Inflammatory macrophage treated with lipopolysaccharide for 1 hour (primary cell): ENCODE results near the gene WDR5.

ENCODE experiments used
- DNase-seq, 2 donors: peaks; one replicate each; pipeline ENCODE4 v3.0.0-alpha.2; 2020 to 2022

Gene WDR5

DNA sequence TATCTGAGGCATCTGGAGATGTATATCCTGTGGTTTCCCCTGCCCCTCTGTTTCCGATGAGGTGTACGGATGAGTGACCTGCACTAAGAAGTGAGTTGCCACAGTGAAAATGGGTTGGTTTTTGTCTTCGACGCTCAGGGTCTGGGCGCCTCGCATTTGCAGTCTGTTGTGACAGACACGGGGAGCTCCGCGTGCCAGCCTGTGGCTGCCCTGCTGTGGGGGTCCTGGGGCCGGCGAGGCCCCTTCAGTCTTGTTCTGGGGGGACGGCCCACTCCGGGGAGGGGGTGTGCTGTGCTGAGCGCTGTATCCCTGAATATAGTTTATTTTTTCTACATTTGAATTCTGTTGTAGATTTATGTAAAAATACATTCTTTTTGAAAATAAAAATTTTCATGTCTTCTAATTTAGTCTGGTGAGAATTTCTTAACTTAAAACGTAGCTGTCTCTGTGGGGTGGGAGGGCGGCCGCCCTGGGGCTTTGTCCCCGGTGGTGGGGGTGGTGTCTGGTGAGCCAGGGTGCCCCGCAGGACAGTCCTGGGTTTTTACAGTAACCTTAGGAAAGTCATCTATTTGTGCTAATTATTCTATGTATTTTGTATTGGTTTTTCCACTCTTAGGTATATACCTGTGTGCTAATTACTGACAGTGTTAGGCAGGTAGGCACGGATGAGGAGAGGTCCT is 23.8 kb downstream of the WDR5 start:
- no peak for DNase-seq

DNA sequence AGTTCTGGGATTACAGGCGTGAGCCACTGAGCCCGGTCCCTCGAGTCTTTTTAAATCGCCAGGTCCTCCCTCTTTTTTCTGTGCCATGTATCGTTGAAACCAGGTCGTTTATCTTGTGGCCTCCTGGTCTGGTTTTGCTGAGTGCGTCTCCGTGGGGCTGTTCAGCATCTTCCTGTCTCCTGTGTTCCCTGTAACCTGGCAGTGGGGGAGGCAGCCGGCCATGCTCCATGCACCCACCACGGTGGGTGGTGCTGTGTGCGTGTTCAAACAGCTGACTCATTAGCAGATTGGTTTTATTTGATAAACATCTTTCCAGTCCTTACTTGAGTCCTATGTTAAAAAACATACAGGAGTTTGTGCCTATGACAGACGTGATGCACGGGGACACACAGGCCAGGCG is 25.8 kb downstream of the WDR5 start:
- DNase-seq = no peak

DNA sequence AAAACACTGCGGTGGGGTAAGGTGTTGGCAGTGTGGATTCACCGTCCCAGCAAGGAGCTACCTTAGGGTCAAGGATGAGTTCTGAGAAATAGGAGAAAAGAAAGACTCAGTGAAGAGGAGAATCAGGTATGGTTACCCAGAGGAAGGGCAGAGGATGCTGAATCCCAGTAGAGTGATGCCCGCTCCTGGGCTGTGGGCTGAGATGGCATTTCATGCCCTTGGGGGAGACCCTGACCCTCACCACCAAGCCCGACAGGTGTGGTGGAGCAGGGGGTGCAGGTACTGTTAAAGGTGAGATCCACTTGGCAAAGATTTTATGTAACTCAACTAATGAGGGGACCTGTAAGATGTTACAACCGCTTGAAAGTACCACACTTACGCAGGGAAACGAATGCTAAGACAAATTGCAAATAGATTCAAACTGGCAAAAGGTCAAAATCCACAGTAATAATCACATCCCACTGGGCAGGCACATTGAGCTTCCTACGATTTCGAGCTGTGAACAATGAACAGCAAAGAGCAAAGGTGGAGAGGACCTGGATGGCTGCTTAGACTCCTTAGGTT is 26.4 kb downstream of the WDR5 start:
- no peak for DNase-seq

DNA sequence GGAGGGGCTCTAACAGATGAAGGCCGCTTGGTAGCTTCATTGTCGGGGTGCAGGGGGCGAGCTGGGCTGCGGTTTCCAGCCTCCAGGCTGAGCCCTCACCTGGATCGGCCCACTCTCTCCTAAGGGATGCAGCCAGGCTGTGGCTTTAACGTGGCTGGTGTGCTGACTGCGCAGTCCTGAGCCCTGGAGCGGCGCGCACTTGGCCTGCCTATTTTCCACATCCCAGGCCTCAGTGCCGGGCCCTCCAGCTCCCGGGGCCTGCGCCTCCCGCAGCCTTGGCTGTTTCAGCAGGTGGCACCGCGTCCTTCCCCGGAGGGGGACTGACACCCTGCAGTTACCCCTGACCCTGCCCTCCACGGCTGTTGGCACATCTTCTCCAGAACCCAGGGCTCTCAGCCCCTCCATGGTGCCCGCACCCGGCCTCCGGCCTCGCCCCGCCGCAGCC is 27.1 kb downstream of the WDR5 start:
- no peak for DNase-seq

DNA sequence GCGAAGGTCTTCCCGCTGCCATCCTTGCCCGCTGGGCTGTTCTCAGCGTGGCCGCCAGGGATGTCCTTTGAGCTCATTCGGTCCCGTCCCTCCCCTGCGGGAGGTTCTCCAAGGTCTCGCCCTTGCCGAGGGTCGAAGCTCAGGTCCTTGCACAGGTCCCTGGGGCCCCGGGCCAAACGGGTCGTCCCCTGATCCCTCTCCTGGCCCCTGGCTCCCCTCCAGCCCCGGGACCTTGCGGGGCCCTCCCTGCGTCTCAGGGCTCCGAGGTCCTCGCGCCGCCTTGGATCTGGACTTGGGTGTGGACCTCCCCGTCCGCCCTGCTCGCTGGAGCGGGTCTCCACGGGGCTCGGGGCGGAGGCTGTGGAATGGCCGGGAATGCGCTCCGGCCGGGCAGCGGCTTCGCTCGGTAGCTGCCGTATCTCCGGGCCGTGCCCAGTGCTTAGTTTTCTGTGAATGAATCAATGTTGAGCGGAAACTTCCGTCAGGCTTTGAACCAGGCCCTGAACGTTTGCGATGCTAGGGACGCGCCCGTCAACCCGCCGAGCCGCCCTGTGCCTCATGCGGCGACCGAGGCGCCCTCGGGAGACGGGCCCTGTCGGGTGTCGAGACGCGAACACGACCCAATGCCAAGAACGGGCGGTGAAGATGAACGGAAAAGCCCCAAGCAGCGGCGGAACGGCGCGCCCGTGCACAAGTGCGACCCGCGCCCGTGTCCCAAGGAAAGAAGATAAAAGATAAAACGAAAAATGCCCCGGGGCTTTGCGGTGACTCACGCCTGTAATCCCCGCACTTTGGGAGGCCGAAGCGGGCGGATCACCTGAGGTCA is 27.7 kb downstream of the WDR5 start:
- peak; percentile 43 to 52 for DNase-seq

DNA sequence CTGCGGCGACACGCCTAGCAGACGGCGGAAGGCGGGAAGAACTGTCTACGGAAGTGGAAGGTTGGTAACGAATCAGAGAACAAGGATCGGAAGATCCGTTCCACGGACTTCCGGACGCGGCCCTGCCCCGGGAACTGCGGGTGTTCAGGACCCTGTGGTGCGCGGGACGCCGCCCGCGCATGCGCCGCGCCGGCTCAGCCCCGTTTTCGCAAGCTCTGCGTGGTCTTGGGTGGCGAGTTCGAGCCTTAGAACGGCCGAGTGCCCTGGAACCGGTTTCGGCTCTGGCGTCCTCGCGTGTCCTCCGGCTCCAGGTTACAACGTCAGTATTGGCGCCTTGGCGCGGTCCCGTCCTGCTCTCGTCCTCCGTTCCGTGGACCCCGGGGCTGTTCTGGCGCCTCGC is 29.0 kb downstream of the WDR5 start:
- DNase-seq = no peak

DNA sequence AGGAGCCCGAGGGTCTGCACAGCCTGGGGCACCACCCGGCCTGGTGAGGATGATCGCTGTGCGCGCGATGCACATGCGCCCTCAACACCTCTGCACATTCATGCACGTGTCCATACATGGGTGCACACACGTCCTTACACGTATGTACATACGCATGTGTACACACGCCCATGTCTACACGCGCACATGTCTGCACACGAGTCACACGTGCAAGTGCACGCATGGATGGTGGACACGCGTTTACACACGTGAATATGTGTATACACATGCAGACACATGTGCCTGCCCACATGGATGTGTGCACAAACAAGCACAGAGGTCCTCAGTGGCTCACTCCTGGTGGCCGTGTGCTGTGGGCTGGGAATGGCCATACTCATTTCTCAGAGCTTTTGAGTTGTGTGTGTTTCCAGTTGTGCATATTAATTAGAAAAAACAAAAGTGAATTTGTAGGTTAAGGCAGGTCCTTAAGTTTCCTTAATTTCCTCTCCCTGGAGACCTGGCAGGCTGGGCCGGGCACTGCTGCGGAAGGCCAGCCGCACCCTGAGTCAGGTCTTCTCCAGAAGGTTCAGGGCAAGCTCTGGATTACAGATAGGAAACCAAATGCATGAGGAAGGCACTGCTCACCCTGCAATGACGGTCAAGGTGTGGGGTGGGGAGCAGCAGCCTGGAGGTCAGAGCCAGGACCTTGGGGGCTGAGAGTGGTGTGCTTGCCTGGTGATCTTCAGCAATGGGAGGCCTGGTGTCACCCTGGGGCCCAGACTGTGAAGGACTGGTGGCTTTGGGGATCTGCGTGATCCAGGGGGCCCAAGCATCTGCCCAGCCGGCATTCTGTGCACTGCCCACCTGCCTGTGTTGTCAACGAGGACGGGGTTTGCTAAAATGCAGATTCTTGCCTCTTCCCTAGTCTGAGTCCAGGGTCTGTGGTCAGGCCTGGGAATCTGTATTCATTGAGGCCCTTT is 29.8 kb downstream of the WDR5 start:
- DNase-seq = no peak

DNA sequence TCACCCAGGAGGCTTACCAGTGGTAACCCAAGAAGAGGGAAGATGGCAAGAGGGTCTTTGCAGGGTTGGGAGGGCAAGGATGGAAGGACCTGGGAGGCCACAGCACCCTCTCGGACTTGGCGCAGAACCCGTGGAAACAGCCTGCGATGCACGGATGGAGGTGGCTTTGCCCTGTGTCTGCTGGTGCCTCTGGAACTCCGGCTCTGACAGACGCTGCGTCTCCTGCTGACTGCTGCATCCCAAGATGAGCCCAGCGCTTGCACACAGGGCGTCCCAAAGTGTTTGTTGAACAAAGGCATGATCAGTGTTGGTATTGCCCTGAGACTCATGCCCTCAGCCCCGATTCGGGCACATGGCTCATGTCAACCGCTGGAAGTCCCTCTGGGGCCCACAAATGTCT is 30.5 kb downstream of the WDR5 start:
- DNase-seq = no peak

DNA sequence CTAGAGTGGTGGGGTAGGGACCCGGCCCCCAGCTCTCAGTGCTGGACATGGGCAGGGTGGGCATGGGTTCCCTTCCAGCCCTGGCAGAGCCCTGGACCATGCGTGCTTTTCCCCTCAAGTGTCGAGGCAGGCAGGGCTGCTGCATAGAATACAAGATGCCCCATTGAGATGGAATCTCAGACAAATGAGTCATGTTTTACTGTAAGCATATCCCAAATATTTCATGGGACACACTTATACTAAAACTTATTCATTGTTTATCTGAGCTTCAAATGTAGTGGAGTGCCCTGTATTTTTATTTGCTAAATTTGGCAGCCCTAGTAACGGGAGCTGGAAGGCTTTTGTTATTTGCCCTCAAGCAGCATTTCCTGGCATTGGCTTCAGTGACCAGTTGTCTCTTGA is 31.6 kb downstream of the WDR5 start:
- DNase-seq = no peak

DNA sequence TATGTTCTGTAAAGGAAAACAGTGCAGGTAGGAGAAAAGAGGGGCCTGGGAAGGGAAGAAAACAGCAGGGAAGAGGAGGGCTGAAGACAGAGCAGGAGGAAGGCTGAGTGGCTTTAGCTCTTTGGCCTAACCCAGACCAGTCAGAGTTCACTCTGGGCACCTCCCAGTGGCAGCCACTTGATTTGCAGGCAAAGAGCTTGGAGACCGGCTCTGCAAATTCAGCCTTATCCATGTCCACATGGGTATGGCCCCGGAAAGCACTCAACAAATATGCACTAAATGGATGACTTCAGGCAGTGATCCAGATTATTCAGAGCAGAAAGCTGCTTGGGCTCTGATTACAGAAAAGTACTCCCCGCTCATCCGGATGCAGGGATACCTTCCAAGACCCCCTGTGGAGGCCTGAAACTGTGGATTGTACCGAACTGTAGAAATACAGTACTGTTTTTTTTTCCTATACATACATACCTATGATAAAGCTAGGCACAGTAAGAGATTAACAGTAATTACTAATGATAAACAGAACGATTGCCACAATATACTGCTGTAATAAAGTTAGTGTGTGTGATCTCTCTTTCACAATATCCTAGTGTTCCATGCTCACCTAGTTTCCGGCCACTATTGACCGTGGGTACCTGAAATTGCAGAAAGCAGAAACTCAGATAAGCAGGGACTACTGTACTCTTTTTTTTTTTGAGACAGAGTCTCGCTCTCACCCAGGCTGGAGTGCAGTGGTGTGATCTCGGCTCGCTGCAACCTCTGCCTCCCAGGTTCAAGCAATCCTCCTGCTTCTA is 33.1 kb downstream of the WDR5 start:
- no peak for DNase-seq

DNA sequence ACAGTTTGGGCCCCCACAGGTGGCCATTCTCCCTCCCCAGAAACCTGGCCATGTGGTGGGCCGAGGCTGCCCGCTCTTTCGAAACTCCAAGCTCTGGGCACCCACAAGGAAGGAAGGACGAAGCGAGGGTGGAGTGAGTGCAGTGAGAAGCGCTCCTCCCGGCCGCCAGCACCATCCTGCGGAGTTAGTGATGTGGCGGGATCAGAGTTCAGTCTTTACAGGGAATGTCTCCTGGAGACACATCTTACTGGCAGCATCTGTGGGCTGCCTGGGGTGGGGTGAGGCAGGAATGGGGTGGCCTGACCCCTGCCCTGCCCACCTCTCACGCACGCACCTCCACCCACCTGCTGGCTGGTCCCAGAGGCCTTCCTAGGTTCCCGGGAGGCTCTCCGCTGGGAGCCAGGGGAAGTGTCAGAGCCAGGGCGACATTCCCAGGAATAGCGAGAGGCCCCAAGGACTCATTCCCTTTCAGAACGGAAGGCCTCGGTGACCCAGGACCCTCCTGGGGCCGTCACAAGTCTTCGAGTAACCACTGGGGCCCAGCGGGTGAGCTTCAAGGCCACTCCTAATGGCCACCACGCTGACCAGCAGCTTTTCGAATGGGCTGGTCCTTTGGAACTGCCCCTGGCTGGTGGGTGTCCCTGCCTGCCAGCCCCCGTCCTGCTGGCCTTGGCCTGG is 34.0 kb downstream of the WDR5 start:
- no peak for DNase-seq

DNA sequence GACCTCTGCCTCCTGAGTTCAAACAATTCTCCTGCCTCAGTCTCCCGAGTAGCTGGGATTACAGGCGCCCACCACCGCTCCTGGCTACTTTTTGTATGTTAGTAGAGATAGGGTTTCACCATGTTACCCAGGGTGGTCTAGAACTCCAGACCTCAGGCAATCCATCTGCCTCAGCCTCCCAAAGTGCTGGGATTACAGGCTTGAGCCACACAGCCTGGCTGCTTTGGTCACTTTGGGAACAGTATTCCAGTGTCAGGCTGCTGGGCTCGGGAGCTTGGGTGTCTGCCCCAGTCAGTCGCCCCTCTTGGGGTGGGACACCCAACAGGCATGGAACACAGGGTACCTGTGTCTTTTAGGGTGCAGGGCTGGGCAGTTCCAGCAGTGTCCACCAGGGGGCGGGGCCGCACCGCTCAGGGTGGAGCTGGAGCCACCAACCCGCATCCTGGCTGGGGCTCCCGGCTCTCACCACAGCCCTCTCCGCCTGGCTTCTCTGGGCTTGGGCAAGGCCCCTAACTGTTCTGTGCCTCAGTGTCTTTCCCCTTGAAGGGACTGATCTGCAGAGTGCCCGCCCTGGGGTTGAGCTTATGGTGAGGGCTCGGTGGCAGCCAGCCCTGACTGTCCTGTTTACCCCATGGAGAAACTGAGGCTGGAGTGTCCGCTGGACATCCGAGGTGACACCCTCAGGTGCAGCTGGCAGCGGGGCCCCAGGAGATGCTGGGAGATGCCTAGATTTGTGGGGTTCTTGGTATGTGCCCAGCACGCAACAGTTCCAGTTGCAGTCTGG is 34.8 kb downstream of the WDR5 start:
- DNase-seq = no peak

DNA sequence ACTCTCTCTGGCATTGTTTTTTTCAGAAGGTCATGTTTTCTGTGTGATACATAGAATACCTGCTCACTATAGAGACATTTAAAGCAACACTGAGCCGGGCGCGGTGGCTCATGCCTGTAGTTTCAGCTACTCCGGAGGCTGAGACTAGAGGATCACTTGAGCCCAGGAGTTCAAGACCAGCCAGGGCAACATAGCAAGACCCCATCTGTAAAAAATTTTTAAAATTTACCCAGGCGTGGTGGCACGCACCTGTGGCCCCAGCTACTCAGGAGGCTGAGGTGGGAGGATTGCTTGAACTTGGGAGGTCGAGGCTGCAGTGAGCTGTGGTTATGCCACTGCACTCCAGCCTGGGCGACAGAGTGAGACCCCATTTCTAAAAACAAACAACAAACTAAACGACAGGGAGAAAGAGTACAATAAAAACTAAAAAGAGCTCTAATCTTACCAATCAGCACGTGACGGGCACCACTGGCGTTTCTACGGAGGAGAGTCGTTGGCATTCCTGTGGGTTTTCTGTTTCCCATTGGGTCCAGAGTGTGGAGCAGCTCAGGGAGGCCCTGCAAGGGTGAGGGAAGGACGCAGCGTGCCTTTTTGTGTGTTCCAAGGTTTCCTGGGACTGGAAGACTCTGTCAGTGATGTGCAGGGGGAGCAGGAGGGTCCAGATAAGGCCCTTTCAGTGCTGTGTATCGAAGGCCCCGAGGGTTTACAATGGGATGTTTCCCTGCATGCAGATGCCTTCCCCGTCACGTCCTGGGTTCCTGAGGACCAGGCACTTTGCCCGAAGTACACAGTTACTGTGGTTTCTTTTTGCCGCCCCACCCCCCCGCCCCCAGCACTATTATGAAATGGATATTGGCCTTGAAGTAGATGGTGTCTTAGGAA is 35.7 kb downstream of the WDR5 start:
- DNase-seq = no peak

DNA sequence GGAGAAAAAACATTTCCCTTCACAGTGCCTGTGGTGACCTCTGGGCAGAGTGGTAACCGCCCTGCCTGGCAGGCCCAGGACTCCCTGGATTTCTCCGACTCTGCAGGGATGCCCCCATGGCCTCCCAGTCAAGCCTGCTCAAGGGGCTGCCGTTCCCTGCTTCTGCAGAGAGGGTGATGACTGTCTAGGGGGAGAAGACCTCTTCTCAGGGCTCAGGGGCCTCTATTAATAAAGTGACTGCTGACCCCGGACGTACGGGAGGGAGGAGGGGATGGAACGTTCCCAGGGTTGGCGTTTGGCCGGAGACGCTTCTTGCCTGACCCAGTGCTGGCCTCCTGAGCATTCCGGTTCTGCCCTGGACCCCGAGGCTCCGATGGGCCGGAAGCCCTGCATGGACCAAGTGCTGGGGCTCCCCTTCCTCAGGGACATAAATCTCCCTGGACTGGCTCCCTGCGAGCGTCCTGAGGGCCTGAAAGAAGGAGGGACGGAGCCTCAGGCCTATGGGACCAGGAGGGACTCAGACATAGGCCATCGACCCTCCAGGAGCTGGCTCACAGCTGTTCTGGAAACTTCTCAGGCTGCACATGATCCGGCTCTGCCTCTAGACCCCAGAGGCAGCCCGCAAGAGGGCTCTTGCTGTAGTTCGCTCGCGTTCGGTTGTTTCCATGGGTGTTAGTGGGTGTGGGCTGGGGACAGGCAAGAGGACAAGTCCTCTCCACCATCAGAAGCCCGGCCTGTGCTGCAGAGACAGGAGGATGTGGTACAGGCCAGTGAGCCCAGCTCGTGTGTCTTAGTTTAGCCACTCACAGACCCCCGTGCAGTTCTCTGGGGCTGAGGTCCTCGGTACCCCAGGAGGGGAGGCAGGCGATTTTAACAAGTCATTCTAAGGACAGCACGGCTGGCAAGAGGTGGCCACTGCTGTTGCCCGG is 36.6 kb downstream of the WDR5 start:
- peak in 1 of 2 donors; percentile 29 for DNase-seq

DNA sequence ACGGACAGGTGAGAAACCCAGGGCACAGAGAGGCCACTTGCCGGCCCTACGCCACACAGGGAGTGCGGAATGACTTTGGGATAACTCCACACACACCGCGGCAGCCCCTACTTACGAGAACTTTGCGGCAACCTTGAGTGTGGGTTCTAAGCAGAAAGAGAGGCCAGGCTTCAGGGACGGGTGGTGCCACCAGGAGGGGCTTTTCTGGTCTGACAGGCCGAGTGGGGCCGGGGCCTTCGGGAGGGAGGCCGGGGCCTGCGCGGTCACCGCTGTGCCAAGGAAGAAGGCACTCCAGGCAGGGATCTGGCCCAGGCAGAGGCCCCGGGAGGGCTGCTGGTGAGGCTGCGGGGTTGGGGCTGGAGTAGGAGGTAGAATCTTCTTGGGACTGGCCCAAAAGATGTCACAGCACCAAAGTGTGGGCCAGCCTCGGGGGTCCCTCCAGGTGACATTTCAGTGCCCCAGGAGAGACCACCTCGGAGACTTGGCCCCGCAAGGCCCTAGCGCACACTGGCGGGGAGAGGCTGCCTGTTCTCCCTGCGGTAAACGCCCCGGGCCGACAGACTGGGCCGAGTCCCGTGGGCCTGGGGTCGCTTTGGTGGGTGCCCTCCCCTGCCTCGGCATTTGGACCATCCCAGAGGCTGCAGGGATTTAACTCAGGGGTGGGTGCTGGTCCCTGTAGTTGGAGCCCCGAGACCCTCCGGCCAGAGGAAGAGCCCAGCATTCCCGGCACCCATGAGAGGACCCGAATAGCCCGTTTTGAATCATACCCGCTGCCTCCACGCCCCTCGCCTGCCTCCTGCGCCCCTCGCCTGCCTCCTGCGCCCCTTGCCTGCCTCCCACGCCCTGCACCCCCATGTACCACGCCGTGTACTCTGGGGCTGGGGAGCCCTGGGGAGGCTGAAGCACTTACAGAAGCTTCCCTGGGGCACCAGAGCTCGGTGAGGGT is 37.5 kb downstream of the WDR5 start:
- no peak for DNase-seq

DNA sequence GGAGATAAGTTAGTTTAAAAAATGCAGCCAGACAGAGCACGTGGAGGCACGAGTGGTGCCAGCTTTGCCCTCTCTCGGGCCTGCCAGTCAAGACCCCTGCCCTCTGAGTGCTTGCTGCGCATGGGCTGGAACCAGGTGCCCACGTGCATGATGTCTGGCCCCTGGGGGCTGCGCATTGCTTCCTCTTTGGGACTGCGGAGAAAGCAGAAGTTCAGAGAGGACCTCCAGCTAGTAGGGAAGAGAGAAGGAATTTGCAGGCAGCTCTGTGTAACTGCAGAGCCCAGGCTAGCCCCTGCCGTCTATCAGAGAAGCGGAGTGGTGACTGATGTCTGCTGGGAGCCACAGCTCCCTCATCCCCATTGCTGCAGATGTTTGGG is 38.2 kb downstream of the WDR5 start:
- DNase-seq = peak; percentile 65 to 66
